Measurements from ENCODE around the gene MCM5. TPM values are rescaled to one million over a fixed set of nuclear protein-coding genes. Genes with fewer than 3 reads are reported as not detected.

Gene MCM5
- total and polyA plus RNA-seq, 2 of the 13 experiments (the other 11 are each of a cell fraction or from before 2014, with no cell fraction given) = 40.2 to 93.5 TPM

DNA sequence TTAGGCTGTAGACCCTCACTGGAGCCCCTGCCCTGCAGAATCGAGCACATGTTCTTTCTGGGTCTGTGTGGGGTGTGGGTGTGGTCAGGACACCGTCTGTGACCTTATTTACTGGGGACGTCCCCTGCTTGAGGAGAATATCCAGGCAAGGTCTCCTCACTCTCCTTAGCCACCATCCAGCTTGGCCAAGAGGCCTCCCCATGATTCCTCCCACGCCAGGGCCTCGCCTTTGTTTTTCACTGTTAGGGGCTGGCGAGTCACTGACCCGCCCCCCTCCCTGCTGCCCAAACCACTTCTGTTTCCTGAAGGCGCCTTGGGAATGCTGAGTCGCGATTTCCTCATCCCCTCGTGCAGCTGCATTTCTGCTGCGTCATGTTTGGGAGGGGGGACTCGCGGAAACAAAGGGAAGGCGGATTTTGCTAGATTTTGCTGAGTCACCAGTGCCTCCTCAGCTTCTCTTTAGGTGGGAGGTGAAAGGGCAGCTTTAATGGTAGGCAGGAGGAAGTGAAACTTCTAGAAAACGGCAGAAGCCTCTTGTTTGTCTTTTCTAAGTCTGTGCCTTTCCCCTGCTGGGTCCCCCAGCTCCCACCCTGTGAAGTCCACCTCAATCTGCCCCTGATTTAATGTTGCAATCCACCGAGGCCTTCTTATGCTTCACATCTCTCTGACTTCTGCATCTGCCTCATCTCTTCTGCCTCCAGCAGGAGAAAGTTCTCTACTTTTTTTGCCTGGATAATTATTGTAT, 23.0 kb upstream of the MCM5 start (continued):
- TF ChIP-seq NR2F6 (IDR thresholded peaks at IDR 0.05) (peak; percentile 73), NR2F6 (CRISPR knock-in tag; IDR thresholded peaks at IDR 0.05) (peak; percentile 88), MYNN (CRISPR knock-in tag; IDR thresholded peaks at IDR 0.05; ENCODE audit: low read depth) (no peak), ZNF121 (CRISPR knock-in tag; IDR thresholded peaks at IDR 0.05) (peak; percentile 18; the same call in 1 of the 2 replicates), ZNF234 (CRISPR knock-in tag; conservative IDR thresholded peaks at IDR 0.05) (no peak), POLR2G (IDR thresholded peaks at IDR 0.05; ENCODE audit: low read depth, low read length) (no peak), GTF2F1 (IDR thresholded peaks at IDR 0.05; ENCODE audit: low read length) (no peak), PHF21A (CRISPR knock-in tag; IDR thresholded peaks at IDR 0.05) (peak; percentile 82), XRCC5 (optimal IDR thresholded peaks at IDR 0.05; ENCODE audit: low read length) (peak; percentile 85), ELF3 (CRISPR knock-in tag; IDR thresholded peaks at IDR 0.05) (peak; percentile 96), IKZF4 (CRISPR knock-in tag; IDR thresholded peaks at IDR 0.05; ENCODE audit: borderline replicate concordance, low read depth, not compliant biosample characterization) (no peak), DPF2 (CRISPR knock-in tag; IDR thresholded peaks at IDR 0.05; ENCODE audit: borderline replicate concordance, low read depth) (no peak), ZFP90 (CRISPR knock-in tag; IDR thresholded peaks at IDR 0.05; ENCODE audit: borderline replicate concordance) (no peak), PAF1 (CRISPR knock-in tag; IDR thresholded peaks at IDR 0.05) (no peak), FOXC1 (CRISPR knock-in tag; IDR thresholded peaks at IDR 0.05; ENCODE audit: borderline replicate concordance) (peak; percentile 38; the same call in 1 of the 2 replicates), NAIF1 (CRISPR knock-in tag; IDR thresholded peaks at IDR 0.05; ENCODE audit: borderline replicate concordance) (no peak), NR2C2 (CRISPR knock-in tag; IDR thresholded peaks at IDR 0.05; ENCODE audit: borderline replicate concordance) (peak; percentile 81), TBL1XR1 (IDR thresholded peaks at IDR 0.05; ENCODE audit: borderline replicate concordance, low read length, partially characterized antibody) (no peak), HDAC1 (CRISPR knock-in tag; IDR thresholded peaks at IDR 0.05) (peak; percentile 89), ZBTB38 (CRISPR knock-in tag; IDR thresholded peaks at IDR 0.05) (peak; percentile 76; the same call in 1 of the 2 replicates), DNMT3B (CRISPR knock-in tag; conservative IDR thresholded peaks at IDR 0.05) (0 out of 2 replicates have a peak, but pooled peaks have one; percentile 24), ZNF614 (CRISPR knock-in tag; IDR thresholded peaks at IDR 0.05; ENCODE audit: borderline replicate concordance) (peak; percentile 73; the same call in 1 of the 2 replicates)
- TF ChIP-seq, protein P1, sequence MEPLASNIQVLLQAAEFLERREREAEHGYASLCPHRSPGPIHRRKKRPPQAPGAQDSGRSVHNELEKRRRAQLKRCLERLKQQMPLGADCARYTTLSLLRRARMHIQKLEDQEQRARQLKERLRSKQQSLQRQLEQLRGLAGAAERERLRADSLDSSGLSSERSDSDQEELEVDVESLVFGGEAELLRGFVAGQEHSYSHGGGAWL (CRISPR knock-in tag; IDR thresholded peaks at IDR 0.05) = peak; percentile 57; the same call in 1 of the 2 replicates
- TF ChIP-seq, protein P2, sequence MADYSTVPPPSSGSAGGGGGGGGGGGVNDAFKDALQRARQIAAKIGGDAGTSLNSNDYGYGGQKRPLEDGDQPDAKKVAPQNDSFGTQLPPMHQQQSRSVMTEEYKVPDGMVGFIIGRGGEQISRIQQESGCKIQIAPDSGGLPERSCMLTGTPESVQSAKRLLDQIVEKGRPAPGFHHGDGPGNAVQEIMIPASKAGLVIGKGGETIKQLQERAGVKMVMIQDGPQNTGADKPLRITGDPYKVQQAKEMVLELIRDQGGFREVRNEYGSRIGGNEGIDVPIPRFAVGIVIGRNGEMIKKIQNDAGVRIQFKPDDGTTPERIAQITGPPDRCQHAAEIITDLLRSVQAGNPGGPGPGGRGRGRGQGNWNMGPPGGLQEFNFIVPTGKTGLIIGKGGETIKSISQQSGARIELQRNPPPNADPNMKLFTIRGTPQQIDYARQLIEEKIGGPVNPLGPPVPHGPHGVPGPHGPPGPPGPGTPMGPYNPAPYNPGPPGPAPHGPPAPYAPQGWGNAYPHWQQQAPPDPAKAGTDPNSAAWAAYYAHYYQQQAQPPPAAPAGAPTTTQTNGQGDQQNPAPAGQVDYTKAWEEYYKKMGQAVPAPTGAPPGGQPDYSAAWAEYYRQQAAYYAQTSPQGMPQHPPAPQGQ (CRISPR knock-in tag; IDR thresholded peaks at IDR 0.05; ENCODE audit: borderline replicate concordance) = no peak
- TF ChIP-seq, protein P3, sequence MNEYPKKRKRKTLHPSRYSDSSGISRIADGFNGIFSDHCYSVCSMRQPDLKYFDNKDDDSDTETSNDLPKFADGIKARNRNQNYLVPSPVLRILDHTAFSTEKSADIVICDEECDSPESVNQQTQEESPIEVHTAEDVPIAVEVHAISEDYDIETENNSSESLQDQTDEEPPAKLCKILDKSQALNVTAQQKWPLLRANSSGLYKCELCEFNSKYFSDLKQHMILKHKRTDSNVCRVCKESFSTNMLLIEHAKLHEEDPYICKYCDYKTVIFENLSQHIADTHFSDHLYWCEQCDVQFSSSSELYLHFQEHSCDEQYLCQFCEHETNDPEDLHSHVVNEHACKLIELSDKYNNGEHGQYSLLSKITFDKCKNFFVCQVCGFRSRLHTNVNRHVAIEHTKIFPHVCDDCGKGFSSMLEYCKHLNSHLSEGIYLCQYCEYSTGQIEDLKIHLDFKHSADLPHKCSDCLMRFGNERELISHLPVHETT (CRISPR knock-in tag; conservative IDR thresholded peaks at IDR 0.05) = peak; percentile 62; the same call in 1 of the 2 replicates
- TF ChIP-seq, protein P4, sequence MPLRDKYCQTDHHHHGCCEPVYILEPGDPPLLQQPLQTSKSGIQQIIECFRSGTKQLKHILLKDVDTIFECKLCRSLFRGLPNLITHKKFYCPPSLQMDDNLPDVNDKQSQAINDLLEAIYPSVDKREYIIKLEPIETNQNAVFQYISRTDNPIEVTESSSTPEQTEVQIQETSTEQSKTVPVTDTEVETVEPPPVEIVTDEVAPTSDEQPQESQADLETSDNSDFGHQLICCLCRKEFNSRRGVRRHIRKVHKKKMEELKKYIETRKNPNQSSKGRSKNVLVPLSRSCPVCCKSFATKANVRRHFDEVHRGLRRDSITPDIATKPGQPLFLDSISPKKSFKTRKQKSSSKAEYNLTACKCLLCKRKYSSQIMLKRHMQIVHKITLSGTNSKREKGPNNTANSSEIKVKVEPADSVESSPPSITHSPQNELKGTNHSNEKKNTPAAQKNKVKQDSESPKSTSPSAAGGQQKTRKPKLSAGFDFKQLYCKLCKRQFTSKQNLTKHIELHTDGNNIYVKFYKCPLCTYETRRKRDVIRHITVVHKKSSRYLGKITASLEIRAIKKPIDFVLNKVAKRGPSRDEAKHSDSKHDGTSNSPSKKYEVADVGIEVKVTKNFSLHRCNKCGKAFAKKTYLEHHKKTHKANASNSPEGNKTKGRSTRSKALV (CRISPR knock-in tag; IDR thresholded peaks at IDR 0.05) = no peak

All from HepG2 (cell line).